Ovary (tissue), 3 donors: Measurements from ENCODE around the gene PPP1R14C.

Experiments
- POLR2A ChIP-seq: fragments of 450-650 bp; IDR thresholded peaks from one replicate; pipeline ENCODE4 v1.6.1; 2017; ENCODE audit warnings: antibody characterized with exemption, mild to moderate bottlenecking, moderate library complexity
- TF ChIP-seq, protein P1 (sequence below), 3 donors: fragments of 450-650 bp in 2 of 3; fragments of 200-600 bp in 1 of 3; IDR thresholded peaks; one replicate each; pipeline versions ENCODE4 v1.5.1 to v1.8.0; 2016 to 2022; ENCODE audit warnings: antibody characterized with exemption in 3 of 3, mild to moderate bottlenecking in 1 of 3
- donor health status: DM: no; HTN: no; CAD: no.

DNA sequence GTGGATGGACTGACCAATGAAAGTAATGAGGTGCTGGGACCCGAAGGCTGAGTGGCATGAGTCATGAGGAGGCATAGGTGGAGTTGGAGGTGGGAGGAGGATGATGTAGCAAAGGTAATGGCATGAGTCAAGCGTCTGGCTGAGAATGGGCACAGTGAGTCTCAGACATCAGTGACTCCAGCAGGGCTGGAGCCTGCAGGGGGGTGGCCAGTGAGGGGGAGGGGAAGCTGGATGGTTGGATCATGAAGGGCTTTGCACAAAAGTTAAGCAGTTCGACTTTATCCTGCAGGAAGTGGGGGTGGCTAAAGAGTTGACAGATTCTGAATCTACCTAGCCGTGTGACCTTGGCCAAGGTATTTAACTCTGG is 127.0 kb downstream of the PPP1R14C start:
- TF ChIP-seq, protein P1, sequence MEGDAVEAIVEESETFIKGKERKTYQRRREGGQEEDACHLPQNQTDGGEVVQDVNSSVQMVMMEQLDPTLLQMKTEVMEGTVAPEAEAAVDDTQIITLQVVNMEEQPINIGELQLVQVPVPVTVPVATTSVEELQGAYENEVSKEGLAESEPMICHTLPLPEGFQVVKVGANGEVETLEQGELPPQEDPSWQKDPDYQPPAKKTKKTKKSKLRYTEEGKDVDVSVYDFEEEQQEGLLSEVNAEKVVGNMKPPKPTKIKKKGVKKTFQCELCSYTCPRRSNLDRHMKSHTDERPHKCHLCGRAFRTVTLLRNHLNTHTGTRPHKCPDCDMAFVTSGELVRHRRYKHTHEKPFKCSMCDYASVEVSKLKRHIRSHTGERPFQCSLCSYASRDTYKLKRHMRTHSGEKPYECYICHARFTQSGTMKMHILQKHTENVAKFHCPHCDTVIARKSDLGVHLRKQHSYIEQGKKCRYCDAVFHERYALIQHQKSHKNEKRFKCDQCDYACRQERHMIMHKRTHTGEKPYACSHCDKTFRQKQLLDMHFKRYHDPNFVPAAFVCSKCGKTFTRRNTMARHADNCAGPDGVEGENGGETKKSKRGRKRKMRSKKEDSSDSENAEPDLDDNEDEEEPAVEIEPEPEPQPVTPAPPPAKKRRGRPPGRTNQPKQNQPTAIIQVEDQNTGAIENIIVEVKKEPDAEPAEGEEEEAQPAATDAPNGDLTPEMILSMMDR (IDR thresholded peaks at IDR 0.05): no peak
- TF ChIP-seq POLR2A: no peak
